Hepatocyte (in vitro differentiated cells): Measurements from ENCODE around the gene SLC37A1.

Source experiments
- CTCF ChIP-seq: fragments of 200-600 bp; sonication (generic); IDR thresholded peaks from 2 replicates; pipeline ENCODE4 v1.5.1; 2016; ENCODE audit warnings: antibody characterized with exemption, mild to moderate bottlenecking; ENCODE audit not compliant: poor library complexity
- EZH2phosphoT487 ChIP-seq: fragments of 200-600 bp; sonication (generic); IDR thresholded peaks from one replicate; pipeline ENCODE4 v1.6.1; 2018; ENCODE audit warnings: antibody characterized with exemption, mild to moderate bottlenecking, low read depth, moderate library complexity; ENCODE audit not compliant: unreplicated experiment, severe bottlenecking

GRCh38 chr21:42543106-42543847, 29.6 kb downstream of the SLC37A1 start:
- no peak for TF ChIP-seq CTCF
- TF ChIP-seq EZH2phosphoT487: no peak
